Lower lobe of right lung (tissue), 2 donors: ENCODE data around the gene EYA4. TPM values are rescaled to one million over a fixed set of nuclear protein-coding genes. Genes with fewer than 3 reads are reported as not detected.

Source experiments
- ATAC-seq, 2 donors: fragments of 200-7000 bp; cut with Tn5 transposase; one replicate each; pipeline ENCODE4 v1.9.1; 2020 to 2022; ENCODE audit warnings: mild to moderate bottlenecking in 2 of 2, moderate library complexity in 2 of 2
- DNase-seq: peaks from one replicate; pipeline ENCODE4 v3.0.0-alpha.2; 2020
- H3K27ac ChIP-seq: fragments of 200-600 bp; one replicate; pipeline ENCODE4 v1.8.0; 2022
- H3K27me3 ChIP-seq: fragments of 200-600 bp; one replicate; pipeline ENCODE4 v1.8.0; 2022; ENCODE audit warnings: low read depth
- H3K36me3 ChIP-seq: fragments of 200-600 bp; one replicate; pipeline ENCODE4 v1.8.0; 2022; ENCODE audit warnings: mild to moderate bottlenecking
- H3K4me1 ChIP-seq: fragments of 200-600 bp; one replicate; pipeline ENCODE4 v1.8.0; 2022
- H3K4me3 ChIP-seq: fragments of 200-600 bp; one replicate; pipeline ENCODE4 v1.8.0; 2022; ENCODE audit warnings: mild to moderate bottlenecking
- H3K9me3 ChIP-seq: fragments of 200-600 bp; one replicate; pipeline ENCODE4 v1.8.0; 2022
- CTCF ChIP-seq: fragments of 200-600 bp; IDR thresholded peaks from one replicate; pipeline ENCODE4 v1.8.0; 2022; ENCODE audit warnings: antibody characterized with exemption, mild to moderate bottlenecking
- intact Hi-C: fragments of 100-400 bp; cut with DNase I; formaldehyde crosslinking; loops from one replicate; pipeline ENCODE4 v1.11.0; 2022
- total RNA-seq: library from RNA; stranded (reverse); fragmentation: NEBNext Ultra II Directional; extraction: Animal tissue kit (Norgen Biotek cat#: 25700); gene quantifications from one replicate; pipeline ENCODE4 v1.2.1, GENCODE V29; 2021
- donor health status: DM: no; HTN: yes; CAD: no; lungs with severe emphysema.

The EYA4 gene
- total RNA-seq, 1 donor from 2014 or later, result 2.6 TPM

GRCh38 chr6:133424359-133424758 lies 183.2 kb downstream of the EYA4 start:
- Histone ChIP-seq H3K9me3 (no peaks in the 10 kb centered on the region), H3K36me3 (no peaks in the 10 kb centered on the region), H3K4me1 (no peaks in the 10 kb centered on the region), H3K27me3 (no peaks in the 10 kb centered on the region), H3K27ac (no peak overlapping the region), H3K4me3 (no peak overlapping the region)
- TF ChIP-seq CTCF, result no peak
- intact Hi-C loops, result no loop called here
- no peak for DNase-seq
- no peak for ATAC-seq

- DNase-seq (no peak), ATAC-seq (peak in 1 of 2 donors; percentile 22)
- H3K27ac ChIP-seq, result no peak overlapping the region
- TF ChIP-seq CTCF, result no peak
- no peaks in the 10 kb centered on the region for H3K4me1 ChIP-seq
- no peaks in the 10 kb centered on the region for H3K9me3 ChIP-seq
- intact Hi-C loops, result no loop called here
- no peak overlapping the region for H3K4me3 ChIP-seq
- no peaks in the 10 kb centered on the region for H3K27me3 ChIP-seq
- no peaks in the 10 kb centered on the region for H3K36me3 ChIP-seq
These were observed 184.9 kb downstream of the EYA4 start for GRCh38 chr6:133426038-133426437.

GRCh38 chr6:133428295-133428694 lies 187.1 kb downstream of the EYA4 start:
- DNase-seq (no peak), ATAC-seq (peak in 1 of 2 donors; percentile 86)
- TF ChIP-seq CTCF, result no peak
- no peak overlapping the region for H3K4me3 ChIP-seq
- no peaks in the 10 kb centered on the region for H3K9me3 ChIP-seq
- intact Hi-C loops, result no loop called here
- H3K27me3 ChIP-seq, result no peaks in the 10 kb centered on the region
- no peak overlapping the region for H3K27ac ChIP-seq
- no peaks in the 10 kb centered on the region for H3K4me1 ChIP-seq
- H3K36me3 ChIP-seq, result no peaks in the 10 kb centered on the region

- Histone ChIP-seq H3K9me3 (no peaks in the 10 kb centered on the region), H3K27me3 (no peaks in the 10 kb centered on the region), H3K4me3 (no peak overlapping the region), H3K36me3 (no peaks in the 10 kb centered on the region), H3K27ac (no peak overlapping the region), H3K4me1 (no peaks in the 10 kb centered on the region)
- no peak for ATAC-seq
- intact Hi-C loops, result no loop called here
- no peak for TF ChIP-seq CTCF
- no peak for DNase-seq
These were observed 189.4 kb downstream of the EYA4 start for GRCh38 chr6:133430530-133430929.

- Histone ChIP-seq H3K9me3 (no peaks in the 10 kb centered on the region), H3K27ac (no peak overlapping the region), H3K4me3 (no peak overlapping the region), H3K27me3 (no peaks in the 10 kb centered on the region), H3K4me1 (no peaks in the 10 kb centered on the region), H3K36me3 (no peaks in the 10 kb centered on the region)
- no peak for TF ChIP-seq CTCF
- no peak for ATAC-seq
- DNase-seq, result no peak
- intact Hi-C loops, result no loop called here
These were observed 189.9 kb downstream of the EYA4 start for GRCh38 chr6:133431031-133431430.
